Endometrium (tissue), 2 donors: Measurements from ENCODE around the gene PCDH20.
A peak's percentile ranks its signal among the peaks of the same experiment; 100 is the strongest.
"Not testable (repeated sequence)": the region's sequence is repeated elsewhere in the genome, so short reads cannot be mapped to it uniquely, and the experiment has no call there.

Experiments
- FAIRE-seq: peaks from 2 replicates; lab custom pipeline; 2012; peaks lifted over from hg19 to GRCh38; lab: Jason Lieb, UNC
- donor health status: control.
- donor health status: control.

PCDH20 gene, protein sequence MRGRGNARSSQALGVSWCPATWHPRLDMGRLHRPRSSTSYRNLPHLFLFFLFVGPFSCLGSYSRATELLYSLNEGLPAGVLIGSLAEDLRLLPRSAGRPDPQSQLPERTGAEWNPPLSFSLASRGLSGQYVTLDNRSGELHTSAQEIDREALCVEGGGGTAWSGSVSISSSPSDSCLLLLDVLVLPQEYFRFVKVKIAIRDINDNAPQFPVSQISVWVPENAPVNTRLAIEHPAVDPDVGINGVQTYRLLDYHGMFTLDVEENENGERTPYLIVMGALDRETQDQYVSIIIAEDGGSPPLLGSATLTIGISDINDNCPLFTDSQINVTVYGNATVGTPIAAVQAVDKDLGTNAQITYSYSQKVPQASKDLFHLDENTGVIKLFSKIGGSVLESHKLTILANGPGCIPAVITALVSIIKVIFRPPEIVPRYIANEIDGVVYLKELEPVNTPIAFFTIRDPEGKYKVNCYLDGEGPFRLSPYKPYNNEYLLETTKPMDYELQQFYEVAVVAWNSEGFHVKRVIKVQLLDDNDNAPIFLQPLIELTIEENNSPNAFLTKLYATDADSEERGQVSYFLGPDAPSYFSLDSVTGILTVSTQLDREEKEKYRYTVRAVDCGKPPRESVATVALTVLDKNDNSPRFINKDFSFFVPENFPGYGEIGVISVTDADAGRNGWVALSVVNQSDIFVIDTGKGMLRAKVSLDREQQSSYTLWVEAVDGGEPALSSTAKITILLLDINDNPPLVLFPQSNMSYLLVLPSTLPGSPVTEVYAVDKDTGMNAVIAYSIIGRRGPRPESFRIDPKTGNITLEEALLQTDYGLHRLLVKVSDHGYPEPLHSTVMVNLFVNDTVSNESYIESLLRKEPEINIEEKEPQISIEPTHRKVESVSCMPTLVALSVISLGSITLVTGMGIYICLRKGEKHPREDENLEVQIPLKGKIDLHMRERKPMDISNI

DNA sequence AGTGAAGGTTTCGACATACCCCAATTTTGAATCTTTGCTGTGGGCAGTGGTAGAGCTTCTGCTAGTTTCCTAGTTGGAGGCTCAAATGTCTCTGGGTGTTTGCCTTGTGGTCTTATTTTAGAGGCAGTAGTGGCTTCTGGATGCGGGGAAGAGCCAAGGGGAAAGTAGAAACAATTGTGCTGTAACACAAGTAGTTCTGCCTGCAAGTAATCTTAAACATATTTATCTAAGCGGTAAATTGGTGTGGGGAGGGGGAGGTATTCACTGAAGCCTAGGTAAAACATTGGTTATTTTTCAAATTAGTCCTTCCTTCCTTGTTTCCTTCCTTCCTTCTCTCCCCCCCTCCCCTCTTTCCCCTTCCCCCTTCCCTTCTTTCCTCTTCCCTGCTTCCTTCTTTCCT lies at the start of gene PCDH20:
Gene PCDH20 (minus strand): TSS at position 101 of the 400 bp plus-strand sequence. CDS start 691 bp downstream, outside the sequence.
- no peak for FAIRE-seq

DNA sequence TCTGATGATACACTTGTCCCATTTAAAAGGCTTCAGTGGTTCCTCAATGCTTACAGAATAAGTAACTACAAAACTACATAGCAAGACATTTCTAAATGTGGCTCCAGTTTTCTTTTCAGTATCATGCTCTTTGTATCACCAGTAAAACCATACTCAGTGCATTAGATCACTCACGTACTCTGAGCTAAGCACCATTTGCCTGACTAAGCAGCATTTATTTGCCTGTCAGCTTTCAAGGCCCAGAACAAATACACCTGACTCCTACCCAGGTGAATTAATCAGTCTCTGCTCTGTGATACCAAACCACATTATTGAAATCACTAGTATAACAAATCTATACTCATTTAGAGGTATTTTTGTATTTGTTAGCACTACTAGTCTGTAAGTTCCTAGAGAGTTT lies 47.4 kb upstream of the PCDH20 start:
- no peak for FAIRE-seq

DNA sequence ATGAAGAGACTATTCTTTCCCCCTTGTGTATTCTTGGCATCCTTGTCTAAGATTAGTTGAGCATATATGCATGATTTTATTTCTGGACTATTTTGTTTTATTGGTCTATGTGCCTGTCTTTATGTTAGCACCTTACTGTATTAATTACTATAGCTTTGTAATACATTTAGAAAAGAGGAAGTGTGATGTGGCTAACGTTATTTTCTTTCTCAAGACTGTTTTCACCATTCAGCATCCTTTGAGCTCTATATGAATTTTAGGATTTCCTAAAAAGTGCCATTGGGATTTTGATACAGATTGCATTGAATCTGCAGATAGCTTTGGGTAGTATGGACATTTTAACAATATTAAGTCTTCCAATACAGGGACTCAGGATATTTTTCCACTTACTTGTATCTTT lies 37.5 kb upstream of the PCDH20 start:
- FAIRE-seq: no peak

DNA sequence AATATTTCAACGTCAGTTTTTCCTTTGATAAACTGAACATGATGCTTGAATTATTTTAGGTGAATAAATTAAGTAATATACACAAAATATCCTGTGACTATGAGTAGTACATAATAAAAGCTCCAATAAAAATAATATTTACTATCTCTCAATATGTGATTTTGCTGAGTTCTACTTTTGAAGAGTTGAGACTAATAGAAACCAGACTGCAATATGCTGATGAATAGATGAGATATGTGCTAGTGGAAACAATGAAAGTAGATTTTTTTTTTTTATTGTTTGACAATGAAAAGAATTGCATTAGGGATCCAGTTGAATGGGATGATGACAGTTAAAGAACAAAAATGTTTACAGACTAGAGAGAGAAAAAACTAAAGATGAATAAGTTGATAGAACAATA lies 16.4 kb upstream of the PCDH20 start:
- no peak for FAIRE-seq

DNA sequence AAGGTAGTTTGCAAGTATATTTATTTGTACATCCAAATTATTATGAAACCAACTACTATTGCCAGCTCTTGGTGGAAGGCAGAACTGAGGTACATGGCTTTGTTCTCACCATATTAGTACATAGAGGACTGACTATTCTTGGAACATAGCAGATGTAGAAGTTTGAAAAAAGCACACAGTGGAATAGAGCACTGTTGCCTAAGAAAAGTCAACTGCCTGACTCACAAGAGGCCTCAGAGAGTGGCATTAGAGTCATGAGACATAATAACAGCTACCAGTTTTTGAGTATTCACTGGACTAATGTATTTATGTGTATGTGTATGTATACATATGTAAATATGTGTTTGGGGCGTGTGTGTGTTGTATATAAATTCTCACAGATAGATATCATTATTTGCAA lies 8.3 kb upstream of the PCDH20 start:
- no peak for FAIRE-seq

DNA sequence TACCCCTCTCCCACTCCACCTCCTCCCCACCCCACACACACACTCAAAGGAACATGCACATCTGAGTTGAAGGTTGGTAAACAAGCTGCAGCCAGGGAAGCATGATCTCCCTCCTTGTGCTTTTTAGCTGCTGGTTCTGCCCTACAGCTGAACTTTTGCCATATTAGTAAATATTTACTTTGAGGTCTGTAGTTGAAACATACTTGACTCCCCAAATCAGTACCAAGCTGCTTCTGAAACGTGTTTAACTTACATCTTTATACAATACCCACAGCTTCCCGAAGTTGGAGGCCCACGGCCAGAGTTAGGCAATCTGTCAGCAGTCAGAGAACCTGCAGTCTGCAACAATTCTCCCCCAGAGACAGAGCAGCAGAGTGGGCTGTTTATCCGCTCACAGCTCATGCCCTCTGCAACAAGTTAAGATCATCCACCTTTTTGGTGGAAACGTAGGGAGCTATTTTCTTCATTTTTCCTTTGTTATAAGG lies 1.5 kb upstream of the PCDH20 start:
- FAIRE-seq: no peak

DNA sequence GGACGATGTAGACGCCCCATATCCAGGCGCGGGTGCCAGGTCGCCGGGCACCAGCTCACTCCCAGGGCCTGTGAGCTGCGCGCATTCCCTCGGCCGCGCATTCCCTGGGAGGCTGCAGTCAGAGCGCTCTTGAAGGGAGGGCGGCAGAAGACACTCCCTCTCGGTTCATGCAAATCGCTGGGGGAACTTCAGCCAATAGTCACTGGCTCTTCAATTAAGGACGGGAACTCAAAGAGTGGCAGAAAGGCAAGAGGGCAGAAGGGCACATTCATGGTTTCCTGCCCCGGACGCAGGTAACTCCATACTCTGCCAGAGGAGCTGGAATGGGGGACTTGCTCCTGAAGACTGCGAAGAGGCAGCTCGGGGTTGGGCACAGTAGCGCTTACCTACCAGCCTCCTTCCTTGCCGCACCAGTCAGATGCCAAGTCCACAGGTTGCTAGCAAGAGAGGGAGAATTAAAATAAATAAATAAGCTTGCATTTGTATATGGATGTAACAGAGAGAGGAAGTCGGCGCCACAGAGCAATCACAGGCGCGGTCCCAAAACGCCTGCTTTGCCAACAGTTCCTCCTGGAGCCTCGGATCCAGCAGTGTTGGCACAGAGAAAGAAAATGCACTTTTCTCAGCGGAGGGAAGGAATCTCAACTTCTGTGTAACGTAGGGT lies 459 bp downstream of the PCDH20 start:
- FAIRE-seq: no peak

DNA sequence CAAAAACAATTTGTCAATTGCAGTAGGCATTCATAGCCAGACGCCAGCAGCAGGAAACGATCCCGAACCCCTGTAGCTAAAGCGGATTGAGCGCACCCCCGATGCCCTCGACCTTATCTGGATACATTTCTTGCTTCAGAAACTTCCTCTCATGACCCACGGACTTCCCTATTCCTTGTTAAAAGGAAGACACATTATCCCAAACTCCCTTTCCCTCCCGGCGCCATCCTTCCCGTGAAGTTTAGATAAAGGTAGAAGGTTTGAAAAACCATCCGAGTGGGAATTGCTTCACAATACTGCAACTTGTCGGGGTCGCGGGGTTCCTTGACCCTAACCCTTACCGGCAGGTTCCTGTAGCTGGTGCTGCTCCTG lies 977 bp downstream of the PCDH20 start:
- FAIRE-seq: no peak

DNA sequence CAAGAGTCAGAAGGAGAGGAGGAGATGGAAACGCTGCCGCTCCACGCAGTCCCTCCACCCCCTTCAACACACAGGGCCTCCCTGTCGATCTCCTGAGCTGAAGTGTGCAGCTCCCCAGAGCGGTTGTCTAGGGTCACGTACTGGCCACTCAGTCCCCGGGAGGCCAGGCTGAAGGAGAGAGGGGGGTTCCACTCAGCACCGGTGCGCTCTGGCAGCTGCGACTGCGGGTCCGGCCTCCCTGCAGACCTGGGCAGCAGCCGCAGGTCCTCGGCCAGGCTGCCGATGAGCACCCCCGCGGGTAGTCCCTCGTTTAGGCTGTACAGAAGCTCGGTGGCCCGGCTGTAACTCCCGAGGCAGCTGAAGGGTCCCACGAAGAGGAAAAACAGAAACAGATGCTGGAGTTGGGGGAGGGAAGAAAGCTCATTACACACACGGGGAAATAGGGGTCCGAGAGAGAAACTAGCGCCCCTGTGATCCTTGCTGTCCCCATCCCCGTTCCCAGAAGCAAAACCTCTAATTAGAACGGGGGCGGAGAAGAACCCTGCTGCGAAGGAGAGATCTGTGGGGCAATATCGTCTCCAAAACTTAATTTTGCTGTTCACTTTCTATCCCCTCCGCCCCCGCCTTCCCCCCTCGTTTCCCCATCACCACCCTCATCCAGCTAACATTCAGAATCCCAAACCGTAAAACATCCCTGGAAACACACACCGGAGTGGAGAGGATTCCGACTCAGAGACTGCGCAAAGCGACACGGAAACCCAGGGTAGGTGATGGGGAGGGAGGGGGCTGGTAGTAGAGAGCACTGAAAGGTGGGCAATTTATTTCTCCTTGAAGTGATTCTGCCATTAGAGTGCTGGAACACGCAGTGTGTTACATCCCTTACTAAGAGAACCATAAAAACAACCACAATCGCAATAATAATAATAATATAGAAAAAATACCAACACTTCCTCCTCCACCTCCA lies 1.8 kb downstream of the PCDH20 start:
- no peak for FAIRE-seq

DNA sequence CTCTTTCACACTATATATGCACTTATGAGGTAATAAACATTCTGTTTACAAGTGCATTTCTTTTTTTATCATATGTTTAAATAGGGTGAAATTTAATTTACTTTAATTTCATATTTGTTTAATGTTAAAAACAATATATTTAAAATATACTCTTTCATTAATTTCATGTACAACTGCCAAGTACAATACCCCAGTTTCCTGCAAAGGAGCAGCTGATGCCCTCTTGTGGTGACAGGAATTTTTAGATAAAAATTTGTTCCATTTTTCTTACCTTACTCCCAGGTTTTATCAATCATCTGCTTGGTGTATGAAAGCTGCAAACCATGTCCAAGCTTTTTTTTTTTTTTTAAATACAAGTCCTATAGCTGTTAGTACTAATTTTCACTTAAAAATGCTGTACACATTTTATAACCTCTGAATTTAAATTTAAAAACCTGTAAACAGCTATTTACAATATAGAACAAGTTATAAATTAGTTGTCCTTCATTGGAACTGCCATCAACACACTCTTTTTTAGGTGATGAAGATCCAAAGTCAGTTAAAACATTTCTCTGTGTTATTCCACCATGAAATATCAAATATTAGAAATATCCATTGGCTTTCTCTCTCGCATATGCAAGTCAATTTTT lies 4.9 kb downstream of the PCDH20 start:
- FAIRE-seq: peak; percentile 89

DNA sequence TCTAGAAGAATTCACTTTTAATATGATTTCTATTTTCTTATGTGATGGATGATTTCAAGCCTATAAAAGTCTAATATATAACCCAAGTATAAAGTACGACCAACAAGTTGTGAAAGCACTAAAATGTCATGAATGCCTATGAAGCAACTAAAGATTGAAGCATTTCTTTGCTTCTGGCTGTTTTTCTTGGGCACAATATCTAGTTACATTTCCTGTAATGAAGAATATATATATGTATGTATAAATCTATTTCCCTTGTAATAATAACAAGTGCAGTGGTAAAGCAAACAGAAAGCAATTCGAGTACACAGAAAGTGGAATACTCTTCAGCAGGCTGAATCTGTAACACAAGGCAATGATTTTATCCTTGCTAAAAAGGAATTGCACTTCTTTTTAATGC lies 5.4 kb downstream of the PCDH20 start:
- FAIRE-seq: no peak

DNA sequence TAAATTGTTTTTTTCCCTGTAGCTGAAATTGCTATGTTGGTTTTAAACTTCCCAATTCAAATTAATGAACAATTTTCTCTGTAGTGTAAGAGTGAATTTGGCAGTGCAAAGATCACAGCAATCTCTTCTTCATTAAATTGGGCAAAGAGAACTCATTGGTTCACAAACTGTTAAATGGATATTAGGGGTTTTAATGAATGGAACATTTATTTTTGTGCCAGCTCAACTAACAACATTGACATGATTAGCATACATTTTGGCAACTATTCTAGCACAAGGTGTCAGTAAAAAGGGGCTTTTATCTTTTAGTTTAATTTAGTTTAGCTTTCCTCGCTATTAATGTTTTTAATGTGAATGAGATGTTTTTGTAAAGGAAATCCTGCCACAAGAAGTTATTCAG lies 7.1 kb downstream of the PCDH20 start:
- no peak for FAIRE-seq

DNA sequence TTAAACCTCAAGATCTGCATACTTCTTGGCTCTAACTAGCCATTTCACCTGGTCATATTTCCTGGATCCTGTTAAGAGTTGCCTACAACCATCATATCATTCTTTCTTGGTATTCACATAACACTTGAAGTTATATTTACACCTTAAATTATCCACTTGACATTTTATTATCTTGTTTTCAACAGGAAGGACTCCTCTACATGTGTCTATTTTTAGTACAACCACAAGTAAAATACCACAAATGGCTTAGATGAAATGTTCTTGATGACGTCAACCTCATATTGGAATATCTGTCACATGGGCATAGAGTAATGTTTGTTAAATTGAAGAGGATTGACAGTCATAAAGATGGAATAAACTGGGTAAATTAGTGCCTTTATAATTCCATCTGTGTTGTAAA lies 9.4 kb downstream of the PCDH20 start:
- no peak for FAIRE-seq

DNA sequence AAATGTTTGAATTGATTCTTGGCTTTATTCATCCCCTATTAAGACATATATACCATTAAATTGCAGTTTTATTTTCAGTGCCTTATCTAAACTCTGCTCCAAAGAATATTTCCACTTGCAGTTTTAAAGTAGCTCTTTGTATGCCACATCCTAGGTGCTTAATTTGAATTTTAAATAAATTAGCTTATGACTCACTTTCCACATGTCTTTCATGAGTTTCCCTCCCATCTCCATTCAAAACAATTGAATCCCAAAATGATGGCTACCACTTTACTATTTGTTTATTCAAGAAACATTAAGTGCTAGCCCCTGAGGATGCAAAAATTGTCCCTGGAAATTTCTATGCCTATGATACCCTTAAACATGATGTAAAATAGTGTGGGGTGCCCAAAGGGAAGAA lies 19.5 kb downstream of the PCDH20 start:
- no peak for FAIRE-seq

DNA sequence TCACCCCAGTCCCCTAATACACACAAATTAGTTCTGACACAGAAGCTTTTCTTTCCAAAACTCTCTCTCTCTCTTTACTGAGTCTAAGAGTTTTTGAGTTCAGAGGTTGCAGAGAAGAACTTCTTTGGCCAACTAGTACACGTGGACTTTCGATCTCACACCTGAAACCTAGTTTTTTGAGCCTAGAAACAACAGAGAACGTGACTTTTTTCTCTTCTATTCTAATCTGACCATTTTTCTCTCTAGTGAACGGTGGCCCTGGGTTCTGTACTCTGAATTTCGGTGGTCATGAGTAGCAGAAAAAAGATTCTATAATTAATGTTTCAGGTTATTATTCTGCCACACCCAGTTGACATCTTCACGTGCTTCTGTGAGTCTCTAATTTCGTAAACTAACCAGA lies 24.2 kb downstream of the PCDH20 start:
- FAIRE-seq: no peak

DNA sequence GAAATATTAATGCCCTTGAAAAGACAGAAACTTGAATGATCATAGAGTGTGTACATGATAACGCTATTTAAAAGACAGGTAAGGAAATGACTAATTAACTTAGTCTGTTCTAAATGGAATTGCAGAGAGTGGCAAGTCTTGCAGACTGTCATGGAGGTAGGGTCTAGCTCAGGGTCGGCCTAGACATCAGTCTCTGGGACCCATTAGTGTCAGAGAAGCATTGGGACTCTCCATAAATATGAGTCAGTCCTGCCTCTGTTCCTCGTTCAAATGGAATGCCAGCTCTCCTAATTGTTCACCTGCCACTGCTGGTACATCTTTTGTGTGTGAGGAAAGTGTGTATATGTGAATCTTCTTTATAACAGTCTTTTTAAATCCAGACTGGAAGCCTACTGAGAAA lies 28.0 kb downstream of the PCDH20 start:
- no peak for FAIRE-seq

DNA sequence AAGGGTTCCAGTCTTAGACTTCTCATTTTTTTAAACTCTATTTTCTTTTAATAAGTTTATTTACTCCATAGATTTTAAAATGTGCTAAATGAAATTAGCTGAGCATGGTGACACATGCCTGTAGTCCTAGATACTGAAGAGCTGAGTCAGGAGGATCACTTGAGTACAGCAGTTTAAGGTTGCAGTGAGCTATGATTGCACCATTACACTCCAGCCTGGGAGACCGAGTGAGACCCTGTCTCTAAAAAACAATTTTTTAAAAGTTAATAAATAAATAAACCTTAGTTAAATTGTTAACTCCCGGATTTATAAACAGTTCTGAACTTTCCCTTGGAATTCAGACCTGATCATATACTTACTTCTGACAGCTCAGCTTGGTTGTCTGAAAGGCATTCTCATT lies 32.5 kb downstream of the PCDH20 start:
- no peak for FAIRE-seq

DNA sequence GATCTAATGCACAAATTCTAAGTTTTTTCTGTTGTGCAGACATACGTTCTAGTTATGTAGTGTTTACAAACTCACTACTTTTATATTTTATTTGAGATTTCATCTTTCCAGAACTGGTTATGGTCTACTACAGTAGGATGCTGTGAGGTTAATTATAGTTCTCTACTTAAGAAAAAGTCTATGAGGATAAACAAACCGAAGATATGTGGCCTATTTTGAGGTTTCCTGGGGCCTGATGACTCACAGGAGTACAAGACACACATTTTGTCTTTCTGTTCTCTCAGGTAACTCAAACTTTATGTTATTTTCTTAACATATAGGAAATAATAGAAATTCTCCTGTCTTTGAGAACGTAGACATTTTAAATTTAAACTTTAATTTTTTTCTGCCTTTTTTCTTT lies 45.1 kb downstream of the PCDH20 start:
- no peak for FAIRE-seq

DNA sequence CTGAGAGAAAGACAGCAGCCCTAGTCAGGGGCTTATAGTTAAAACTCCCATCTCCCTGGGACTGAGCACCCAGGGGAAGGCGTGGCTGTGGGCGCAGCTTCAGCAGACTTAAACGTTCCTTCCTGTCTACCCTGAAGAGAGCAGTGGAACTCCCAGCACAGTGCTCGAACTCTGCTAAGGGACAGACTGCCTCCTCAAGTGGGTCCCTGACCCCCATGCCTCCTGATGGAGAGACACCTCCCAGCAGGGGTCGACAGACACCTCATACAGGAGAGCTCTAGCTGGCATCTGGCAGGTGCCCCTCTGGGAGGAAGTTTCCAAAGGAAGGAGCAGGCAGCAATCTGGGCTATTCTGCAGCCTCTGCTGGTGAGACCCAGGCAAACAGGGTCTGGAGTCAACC lies 51.0 kb downstream of the PCDH20 start:
- FAIRE-seq: not testable (repeated sequence)

DNA sequence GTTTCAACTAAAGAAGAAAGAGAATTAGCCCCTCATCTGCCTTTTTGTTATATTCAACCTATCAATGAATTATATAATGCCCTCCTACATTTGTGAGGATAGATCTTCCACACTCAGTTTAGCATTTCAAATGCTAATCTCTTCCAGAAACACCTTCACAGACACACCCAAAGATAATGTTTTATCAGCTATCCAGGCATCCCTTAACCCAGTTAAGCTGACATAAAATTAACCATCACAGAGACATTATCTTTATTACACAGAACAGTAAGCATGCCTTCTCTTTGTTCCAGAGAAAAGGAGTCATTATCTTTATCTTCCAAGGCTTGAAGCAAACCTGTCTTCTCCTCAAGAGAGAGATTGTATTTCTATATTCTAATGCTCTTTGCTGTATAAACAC lies 53.1 kb downstream of the PCDH20 start:
- FAIRE-seq: no peak
